IPS DF 6.9 (cell line): ENCODE measurements around the gene CNOT11.
A peak's percentile ranks its signal among the peaks of the same experiment; 100 is the strongest.
"Not testable (repeated sequence)": the region's sequence is repeated elsewhere in the genome, so short reads cannot be mapped to it uniquely, and the experiment has no call there.

Source experiments
- DNase-seq: peaks from one replicate; pipeline ENCODE4 v3.0.0-alpha.2; 2013; ENCODE audit warnings: low read depth, low spot score
- H3K27ac ChIP-seq: one replicate; pipeline ENCODE4 v1.5.1; 2013; ENCODE audit warnings: low read length, control low read depth
- H3K27me3 ChIP-seq: 2 replicates; pipeline ENCODE4 v1.6.1; 2013; ENCODE audit warnings: mild to moderate bottlenecking, low read length; ENCODE audit not compliant: control insufficient read depth, insufficient read depth
- H3K36me3 ChIP-seq: 2 replicates; pipeline ENCODE4 v1.6.1; 2013; ENCODE audit warnings: low read length; ENCODE audit not compliant: control insufficient read depth, insufficient read depth
- H3K4me1 ChIP-seq: 2 replicates; pipeline ENCODE4 v1.6.1; 2013; ENCODE audit warnings: low read length; ENCODE audit not compliant: control insufficient read depth, insufficient read depth
- H3K4me3 ChIP-seq: 2 replicates; pipeline ENCODE4 v1.5.1; 2013; ENCODE audit warnings: mild to moderate bottlenecking, low read length
- H3K9me3 ChIP-seq: 2 replicates; pipeline ENCODE4 v1.6.1; 2013; ENCODE audit warnings: low read length, inconsistent platforms; ENCODE audit not compliant: control insufficient read depth, insufficient read depth
- WGBS: extraction: QIAGEN DNeasy Blood & Tissue Kit; methylation state at CpG from one replicate; pipeline ENCODE4 v1.1.7; 2013; ENCODE audit warnings: mixed read lengths, missing lambda C conversion rate; ENCODE audit not compliant: insufficient read length, insufficient coverage; 5-methylcytosine and 5-hydroxymethylcytosine counted together

Gene CNOT11

GRCh38 chr2:101244899-101245298 is 7.8 kb upstream of the CNOT11 start:
- H3K9me3 ChIP-seq, H3K27ac ChIP-seq, H3K4me3 ChIP-seq, H3K36me3 ChIP-seq, DNase-seq, H3K4me1 ChIP-seq, H3K27me3 ChIP-seq: not testable (repeated sequence)
- WGBS, result no CpG with 5 or more reads among the region's 12 CpGs

- H3K27me3 ChIP-seq, H3K4me1 ChIP-seq, DNase-seq, H3K36me3 ChIP-seq, H3K9me3 ChIP-seq, H3K27ac ChIP-seq, H3K4me3 ChIP-seq: not testable (repeated sequence)
- WGBS, result no CpG with 5 or more reads among the region's 5 CpGs
These were observed 7.2 kb upstream of the CNOT11 start for GRCh38 chr2:101245468-101245867.

- not testable (repeated sequence) for H3K36me3 ChIP-seq, H3K4me3 ChIP-seq, H3K9me3 ChIP-seq, H3K27ac ChIP-seq, H3K27me3 ChIP-seq, DNase-seq, H3K4me1 ChIP-seq
- no CpG with 5 or more reads among the region's 5 CpGs for WGBS
These were observed 3.9 kb upstream of the CNOT11 start for GRCh38 chr2:101248756-101249155.

DNA sequence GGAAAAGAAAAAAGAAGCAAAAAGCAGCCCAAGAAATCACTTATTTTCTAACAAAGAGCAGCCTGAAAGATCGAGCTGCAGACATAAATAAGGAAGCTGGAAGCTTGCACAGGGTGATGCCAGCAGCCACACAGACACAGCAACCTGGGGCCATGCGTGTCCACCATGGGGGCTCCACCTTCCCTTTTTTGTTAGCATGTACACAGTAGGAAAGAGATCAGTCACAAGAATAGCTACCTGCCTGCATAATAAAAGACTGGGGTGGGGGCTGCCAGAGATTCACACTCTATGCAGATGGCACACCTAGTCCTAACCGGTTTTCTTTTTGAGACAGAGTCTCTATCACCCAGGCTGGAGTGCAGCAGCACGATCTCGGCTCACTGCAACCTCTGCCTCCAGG is 2.9 kb upstream of the CNOT11 start:
- H3K9me3 ChIP-seq, result no peaks in the 10 kb centered on the region
- peaks cover 4% of the 10 kb centered on the region for H3K4me1 ChIP-seq
- DNase-seq, result no peak
- H3K27me3 ChIP-seq, result no peaks in the 10 kb centered on the region
- no peak overlapping the region for H3K4me3 ChIP-seq
- H3K36me3 ChIP-seq, result no peaks in the 10 kb centered on the region
- H3K27ac ChIP-seq, result no peak overlapping the region
- no CpG with 5 or more reads among the region's 5 CpGs for WGBS

- H3K4me1 ChIP-seq, H3K36me3 ChIP-seq, DNase-seq, H3K4me3 ChIP-seq, H3K27ac ChIP-seq, H3K9me3 ChIP-seq, H3K27me3 ChIP-seq: not testable (repeated sequence)
- WGBS, result no CpG with 5 or more reads among the region's 10 CpGs
These were observed 1.4 kb upstream of the CNOT11 start for GRCh38 chr2:101251246-101251781.

- Histone ChIP-seq H3K9me3 (no peaks in the 10 kb centered on the region), H3K27me3 (no peaks in the 10 kb centered on the region), H3K36me3 (no peaks in the 10 kb centered on the region), H3K4me1 (peaks cover 4% of the 10 kb centered on the region), H3K27ac (no peak overlapping the region), H3K4me3 (peak overlapping the region; percentile 76; the same call in 1 of the 2 replicates)
- DNase-seq, result no peak
- WGBS, result no CpG with 5 or more reads among the region's 16 CpGs
These were observed 760 bp upstream of the CNOT11 start for GRCh38 chr2:101251844-101252407.

- H3K27ac ChIP-seq, result no peak overlapping the region
- WGBS, result no CpG with 5 or more reads among the region's 65 CpGs
- no peaks in the 10 kb centered on the region for H3K27me3 ChIP-seq
- DNase-seq, result no peak
- peak overlapping the region; percentile 87 for H3K4me3 ChIP-seq
- H3K9me3 ChIP-seq, result no peaks in the 10 kb centered on the region
- H3K4me1 ChIP-seq, result peaks cover 4% of the 10 kb centered on the region
- no peaks in the 10 kb centered on the region for H3K36me3 ChIP-seq
These were observed 472 bp downstream of the CNOT11 start for GRCh38 chr2:101253013-101253702.

- Histone ChIP-seq H3K4me1 (peaks cover 4% of the 10 kb centered on the region), H3K4me3 (peak overlapping the region; percentile 87), H3K36me3 (no peaks in the 10 kb centered on the region), H3K27me3 (no peaks in the 10 kb centered on the region), H3K9me3 (no peaks in the 10 kb centered on the region), H3K27ac (no peak overlapping the region)
- no peak for DNase-seq
- no CpG with 5 or more reads among the region's 17 CpGs for WGBS
These were observed 1.2 kb downstream of the CNOT11 start for GRCh38 chr2:101253703-101254450.

DNA sequence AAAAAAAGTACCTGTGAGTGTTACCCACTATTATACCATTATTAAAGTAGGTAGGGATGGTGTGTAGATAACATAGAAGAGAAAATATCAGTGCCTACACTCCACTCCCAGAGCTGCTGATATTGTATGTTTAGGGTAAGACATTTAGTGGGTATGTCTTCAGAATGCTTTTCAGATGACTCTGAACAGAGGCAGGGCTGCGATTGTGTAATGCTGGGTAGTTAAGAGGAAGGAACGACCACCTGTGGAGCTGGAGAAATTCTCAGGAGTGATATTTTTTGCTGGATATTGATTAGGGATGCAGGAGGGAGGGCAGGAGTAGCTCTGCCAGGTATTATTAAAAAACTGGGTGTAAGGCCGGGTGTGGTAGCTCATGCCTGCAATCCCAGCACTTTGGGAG is 2.8 kb downstream of the CNOT11 start:
- no peak for DNase-seq
- no peaks in the 10 kb centered on the region; the same call in 1 of the 2 replicates for H3K36me3 ChIP-seq
- WGBS, result no CpG with 5 or more reads among the region's 3 CpGs

DNA sequence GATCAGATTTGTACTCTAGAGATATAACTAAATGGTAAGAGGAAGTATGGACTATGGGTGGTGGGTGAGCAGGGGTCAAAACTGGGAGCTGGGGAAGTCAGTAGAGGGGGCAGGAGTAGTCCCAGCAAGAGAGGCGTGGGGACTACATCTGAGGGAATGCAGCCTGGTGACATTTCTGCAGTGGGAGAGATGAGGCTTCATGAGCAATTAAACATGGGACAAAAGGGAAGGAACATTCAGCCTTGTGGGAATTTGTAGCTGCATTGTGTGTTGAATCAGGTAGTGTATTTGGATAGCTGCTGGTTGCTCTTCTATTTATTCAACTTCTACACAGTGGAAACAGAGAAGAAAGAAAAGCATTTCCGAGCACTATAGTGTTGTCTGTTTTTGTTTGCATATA is 3.6 kb downstream of the CNOT11 start:
- Histone ChIP-seq H3K4me3 (no peak overlapping the region), H3K4me1 (peaks cover 4% of the 10 kb centered on the region), H3K27me3 (no peaks in the 10 kb centered on the region), H3K9me3 (no peaks in the 10 kb centered on the region), H3K27ac (no peak overlapping the region), H3K36me3 (no peaks in the 10 kb centered on the region; the same call in 1 of the 2 replicates)
- no CpG with 5 or more reads among the region's 2 CpGs for WGBS
- DNase-seq, result no peak

More for the DNA sequence above, 2.8 kb downstream of the CNOT11 start:
- Histone ChIP-seq H3K4me3 (no peak overlapping the region), H3K4me1 (peaks cover 4% of the 10 kb centered on the region), H3K9me3 (no peaks in the 10 kb centered on the region), H3K27ac (no peak overlapping the region), H3K27me3 (no peaks in the 10 kb centered on the region)
